Ureter (tissue), 1 donor: ENCODE measurements around the gene LRMDA. TPM values are rescaled to one million over a fixed set of nuclear protein-coding genes. Genes with fewer than 3 reads are reported as not detected.

Experiments
- DNase-seq: peaks from one replicate; pipeline ENCODE4 v3.0.0-alpha.2; 2020; ENCODE audit warnings: low spot score
- total RNA-seq: library from RNA; stranded (reverse); gene quantifications from one replicate; pipeline ENCODE4 v1.2.4, GENCODE V29; 2023
- donor health status: DM: yes; HTN: yes; CAD: no.

Gene LRMDA
- total RNA-seq, 1 donor from 2014 or later, result 23.1 TPM

GRCh38 chr10:76435157-76435556, 1003.7 kb downstream of the LRMDA start:
- DNase-seq, result no peak

DNA sequence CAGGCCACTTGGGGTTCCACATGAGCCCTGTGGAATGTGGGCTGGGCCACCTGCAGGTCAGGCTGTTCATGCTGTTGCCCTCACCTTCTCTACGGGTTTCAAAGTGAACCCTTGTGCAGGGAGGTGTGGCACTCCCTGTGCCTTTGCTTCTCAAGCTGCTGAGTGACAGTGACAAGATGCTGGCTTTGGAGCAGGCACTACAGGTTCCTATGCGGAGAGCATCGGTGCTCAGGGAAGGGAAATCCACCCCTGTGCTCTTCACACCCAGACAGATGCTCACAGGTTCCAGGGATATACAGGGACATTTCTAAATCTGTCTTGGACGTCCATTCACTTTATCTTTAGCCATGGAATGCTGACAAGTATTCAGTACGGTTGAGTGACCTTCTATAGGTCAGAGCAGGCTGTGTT, 1005.0 kb downstream of the LRMDA start:
- no peak for DNase-seq

- DNase-seq, result no peak
Observed at GRCh38 chr10:76436981-76437380, 1005.6 kb downstream of the LRMDA start.

GRCh38 chr10:76440426-76440825, 1009.0 kb downstream of the LRMDA start:
- DNase-seq, result no peak

DNA sequence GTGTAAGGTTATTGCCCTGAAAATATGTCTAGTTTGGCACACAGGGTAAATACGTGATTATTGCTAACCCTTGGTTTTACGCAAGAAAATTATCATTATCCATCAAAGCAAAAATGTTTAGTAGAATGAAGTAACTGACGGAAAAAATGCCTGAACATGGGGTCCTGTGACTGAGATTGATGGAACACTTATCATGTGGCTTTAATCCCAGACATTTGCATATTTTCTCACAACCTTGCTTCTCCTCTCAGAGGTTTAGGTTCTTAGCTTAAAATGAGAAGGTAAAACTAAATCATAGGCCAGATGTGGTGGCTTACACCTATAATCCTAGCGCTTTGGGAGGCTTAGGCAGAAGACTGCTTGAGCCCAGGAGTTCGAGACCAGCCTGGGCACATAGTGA, 1010.7 kb downstream of the LRMDA start:
- DNase-seq, result no peak

DNA sequence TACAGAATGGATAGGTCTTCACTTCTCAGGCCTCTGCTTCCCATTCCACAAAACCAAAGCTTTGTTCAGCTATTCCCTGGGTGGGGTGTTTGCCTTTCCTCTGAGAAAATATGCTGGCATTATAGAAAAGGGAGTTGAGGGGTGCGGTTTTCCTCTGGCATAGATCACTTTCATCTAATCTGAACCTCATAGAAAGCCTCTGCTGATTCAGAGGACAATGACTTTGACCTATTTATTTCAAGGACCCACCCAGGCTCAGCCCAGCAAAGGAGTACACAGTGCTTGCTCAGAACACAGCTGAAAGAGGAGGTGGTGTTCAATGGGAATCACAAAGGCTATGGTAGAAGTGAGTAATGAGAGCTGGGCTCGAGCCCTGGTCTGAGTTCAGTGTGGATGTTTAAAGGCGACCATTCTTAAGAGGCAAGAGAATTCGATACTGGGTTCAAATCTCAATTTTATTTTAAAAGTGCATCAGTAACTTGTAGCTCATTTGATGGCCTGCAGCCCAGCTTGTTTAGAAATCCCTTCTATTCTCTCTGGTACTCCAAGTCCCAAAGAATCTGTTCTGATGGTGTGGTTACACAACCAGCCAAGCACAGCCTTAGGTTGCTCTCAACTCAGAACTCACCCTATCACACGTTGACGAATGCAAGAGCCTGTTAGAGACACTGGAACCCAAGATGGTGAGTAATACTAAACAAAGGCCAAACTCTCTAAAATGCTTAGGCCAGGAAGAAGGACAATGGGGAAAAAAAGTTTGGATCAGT, 1012.8 kb downstream of the LRMDA start:
- DNase-seq, result no peak

DNA sequence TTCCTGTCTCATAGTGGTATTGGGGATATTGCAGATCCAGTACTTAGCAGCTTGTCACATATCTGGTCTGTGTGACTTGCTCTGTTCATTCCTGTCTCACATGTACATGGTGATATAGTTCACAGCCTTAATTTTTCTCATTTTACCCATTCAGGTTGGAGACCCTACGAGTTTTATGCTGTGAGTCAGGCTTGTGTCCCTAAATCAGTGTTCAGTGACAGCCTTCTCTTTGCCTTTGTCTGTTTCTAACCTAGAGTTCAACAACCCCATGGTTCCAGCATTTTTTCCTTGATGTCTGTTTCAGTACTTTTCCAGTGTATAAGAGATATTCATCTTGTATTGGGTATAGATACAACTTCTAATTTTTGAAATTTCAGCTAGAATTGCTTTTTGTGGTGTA, 1016.2 kb downstream of the LRMDA start:
- DNase-seq, result no peak

DNA sequence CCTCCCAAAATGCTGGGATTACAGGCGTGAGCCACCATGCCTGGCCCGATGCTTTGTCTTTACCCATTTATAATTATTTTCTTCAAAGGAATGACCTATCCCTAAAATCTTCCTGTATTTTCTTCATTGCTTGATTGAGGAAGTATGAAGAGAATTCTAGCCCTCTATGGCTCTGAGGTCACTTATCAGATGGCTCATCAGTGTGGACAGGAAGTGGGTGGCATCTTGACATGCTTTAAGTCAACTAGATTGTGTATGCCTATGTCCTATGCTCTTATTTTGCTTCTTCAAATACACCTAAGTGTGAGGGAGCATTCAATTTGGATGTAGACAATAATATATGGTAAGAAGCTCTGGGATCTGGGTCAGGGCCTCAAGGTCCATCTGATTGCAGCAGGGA, 1020.5 kb downstream of the LRMDA start:
- DNase-seq, result no peak

GRCh38 chr10:76453332-76453731, 1021.9 kb downstream of the LRMDA start:
- DNase-seq, result no peak

DNA sequence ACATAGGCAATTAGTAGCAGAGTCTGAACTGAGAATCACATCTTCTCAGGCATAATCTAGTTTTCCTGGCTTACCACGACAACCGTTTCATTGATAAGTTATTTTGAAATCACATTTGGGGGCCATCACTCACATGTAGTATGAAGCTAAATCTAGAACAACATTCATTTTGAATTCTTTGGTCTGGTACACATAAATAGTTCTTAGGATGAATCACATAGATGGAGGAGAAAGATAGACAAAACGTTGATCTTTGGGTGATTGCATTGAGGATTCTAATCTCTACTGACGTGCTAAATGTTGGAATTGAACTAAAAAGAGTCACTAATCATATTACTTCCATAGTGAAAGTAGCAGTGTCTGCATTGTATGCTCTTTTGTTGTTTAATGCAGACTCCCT, 1022.6 kb downstream of the LRMDA start:
- DNase-seq, result no peak

- no peak for DNase-seq
Observed at GRCh38 chr10:76454506-76455140, 1023.2 kb downstream of the LRMDA start.

DNA sequence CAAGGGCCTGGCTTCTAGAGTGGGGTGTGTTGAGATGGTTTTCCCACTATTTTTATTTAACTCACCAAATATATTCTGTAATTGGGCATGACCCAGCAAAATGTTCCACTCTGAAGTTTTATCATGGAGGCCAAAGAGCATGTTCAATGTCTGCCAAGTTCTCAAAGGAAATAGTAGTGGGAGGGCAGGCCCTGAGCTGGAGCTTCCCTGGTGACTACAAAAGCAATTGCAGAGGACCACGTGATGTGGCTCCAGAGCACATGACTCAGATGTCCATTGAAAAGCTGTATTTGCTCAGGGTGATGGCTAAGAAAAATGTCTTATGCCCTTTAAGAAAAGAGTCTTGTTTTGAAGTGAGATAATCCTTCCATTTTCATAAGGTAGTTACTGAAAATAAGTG, 1024.8 kb downstream of the LRMDA start:
- no peak for DNase-seq

DNA sequence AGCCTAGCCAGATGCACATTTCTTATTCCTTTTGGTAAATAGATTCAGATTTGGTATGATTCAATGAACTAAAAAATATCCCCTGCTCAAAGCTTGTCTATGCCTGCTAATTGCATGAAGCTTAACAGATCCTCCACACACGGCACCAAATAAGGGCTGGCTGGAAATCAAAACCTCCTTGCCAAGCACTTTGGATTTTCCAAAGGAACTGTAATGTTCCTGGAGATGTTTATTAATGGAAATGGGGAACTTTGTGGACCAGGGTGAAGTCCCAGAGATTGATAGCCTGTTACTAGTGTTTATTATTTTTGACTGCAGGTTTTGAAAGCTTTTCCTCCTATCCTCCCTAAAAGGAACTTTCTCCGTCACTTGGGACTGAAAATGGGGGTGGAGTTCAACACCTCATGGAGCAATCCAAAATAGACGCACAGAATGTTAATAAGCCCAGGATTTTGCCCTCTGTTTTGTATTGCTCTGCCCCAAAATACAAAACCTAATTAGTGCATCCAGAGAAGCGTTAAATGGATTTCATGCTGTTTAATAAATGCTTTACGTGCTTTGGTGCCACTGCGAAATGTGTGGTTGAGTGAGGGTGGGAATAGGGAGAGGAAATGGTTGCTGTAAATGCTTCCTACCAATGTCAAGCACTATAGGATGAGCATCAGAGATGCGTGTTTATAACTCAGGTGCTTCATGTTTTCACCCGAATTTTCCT, 1027.7 kb downstream of the LRMDA start:
- DNase-seq, result peak; percentile 51

DNA sequence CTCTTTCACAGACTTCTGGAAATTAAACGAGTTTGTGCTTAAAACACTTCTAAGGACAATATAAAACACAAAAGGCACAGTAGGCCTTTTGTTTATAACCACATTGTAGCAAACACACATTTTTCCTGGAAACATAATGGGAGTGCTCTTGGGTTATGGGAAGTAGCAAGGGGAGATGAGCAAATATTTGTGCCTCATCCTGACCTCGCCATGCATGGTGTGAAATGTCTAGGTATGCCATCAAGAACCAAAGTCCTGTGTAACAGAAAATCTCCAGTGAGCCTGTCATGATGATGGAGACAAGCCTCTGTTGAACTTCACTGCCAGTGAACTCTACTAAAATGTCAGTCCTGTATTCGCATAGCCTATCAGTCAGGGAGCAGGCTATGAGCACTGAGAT, 1029.6 kb downstream of the LRMDA start:
- DNase-seq, result no peak

- no peak for DNase-seq
Observed at GRCh38 chr10:76463111-76463510, 1031.7 kb downstream of the LRMDA start.

GRCh38 chr10:76466836-76467503, 1035.5 kb downstream of the LRMDA start:
- no peak for DNase-seq

GRCh38 chr10:76469675-76470074, 1038.3 kb downstream of the LRMDA start:
- no peak for DNase-seq

DNA sequence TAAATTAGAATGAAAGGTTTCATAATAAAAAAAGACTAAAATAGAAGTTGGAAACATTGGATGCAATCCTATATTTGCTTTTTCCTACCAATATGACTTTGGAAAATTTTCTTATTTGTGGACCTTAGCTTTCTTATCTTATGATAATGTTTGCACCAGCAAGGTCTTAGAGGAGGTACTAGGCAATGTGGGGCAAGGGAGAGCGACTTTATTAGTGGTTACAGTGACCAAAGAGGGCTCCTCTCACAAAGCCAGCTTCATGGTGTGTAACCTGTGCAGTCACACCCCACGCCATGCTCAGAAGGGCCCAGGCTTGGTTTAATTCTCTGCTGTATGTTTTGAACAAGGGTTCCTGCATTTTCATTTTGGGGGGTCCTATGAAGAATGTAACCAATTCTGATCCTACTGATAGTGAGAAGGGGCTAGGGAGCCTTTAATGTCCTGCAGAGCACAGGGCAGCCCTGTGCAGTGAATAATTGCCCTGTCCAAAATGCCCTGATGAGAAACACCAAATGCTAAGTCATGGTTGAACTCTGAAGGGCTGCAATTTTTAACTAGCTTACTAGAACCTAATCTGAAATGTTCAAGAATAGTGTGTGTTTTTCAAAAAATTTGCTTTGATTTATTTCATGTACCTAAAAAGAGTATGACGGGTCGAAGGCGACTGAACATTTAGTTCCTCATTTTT, 1047.8 kb downstream of the LRMDA start:
- no peak for DNase-seq

DNA sequence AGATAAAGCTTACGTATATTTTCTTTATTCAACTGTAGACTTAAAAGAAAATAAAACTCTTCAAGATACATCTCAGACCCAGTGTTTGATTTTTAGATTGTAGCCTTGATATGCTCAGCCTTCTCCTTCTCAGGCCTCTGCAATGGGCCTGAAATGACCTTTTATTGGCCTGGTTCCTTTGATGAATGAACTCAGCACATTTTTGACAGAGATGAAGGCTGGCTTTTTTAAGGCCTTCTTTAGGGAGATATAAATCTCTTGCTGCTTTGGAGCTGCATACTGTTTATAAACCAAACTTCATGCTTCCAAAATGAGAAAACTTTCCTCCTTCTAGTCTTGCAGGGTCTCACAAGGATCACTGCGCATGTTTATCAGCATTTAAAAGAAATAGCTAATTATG, 1049.8 kb downstream of the LRMDA start:
- DNase-seq, result no peak

DNA sequence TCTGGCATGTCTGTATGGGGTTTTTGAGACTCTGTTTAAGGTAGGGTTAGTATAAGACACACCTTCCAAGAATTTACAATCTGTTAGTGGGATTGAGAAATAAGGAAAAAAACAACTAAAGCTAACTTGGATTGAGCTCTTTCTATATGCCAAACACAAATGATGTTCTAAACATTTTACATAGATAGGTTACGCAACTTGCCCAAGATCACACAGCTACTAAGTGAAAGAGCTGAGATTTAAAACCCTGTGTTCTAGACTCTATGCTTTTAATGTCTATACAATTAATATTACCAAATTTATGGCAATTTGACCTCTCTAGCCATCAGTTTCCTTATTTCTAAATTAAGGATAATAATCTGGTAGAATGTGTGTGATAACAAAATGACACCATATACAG, 1056.2 kb downstream of the LRMDA start:
- DNase-seq, result no peak

DNA sequence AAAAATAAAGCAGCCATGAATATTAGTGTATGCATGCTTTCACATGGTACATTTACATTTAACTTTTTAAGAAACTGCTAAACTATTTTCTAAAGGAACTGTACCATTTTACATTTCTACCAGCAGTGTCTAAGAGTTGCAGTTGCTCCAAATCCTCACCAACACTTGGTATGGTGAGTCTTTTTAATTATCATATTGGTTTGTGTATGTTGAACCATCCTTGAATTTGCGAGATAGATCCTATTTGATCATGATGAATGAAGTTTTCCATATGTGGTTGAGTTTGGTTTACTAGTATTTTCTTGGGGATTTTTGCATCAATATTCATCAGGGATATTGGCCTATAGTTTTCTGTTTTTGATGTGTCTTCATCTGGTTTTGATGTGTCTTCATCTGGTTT, 1057.2 kb downstream of the LRMDA start:
- DNase-seq, result no peak

DNA sequence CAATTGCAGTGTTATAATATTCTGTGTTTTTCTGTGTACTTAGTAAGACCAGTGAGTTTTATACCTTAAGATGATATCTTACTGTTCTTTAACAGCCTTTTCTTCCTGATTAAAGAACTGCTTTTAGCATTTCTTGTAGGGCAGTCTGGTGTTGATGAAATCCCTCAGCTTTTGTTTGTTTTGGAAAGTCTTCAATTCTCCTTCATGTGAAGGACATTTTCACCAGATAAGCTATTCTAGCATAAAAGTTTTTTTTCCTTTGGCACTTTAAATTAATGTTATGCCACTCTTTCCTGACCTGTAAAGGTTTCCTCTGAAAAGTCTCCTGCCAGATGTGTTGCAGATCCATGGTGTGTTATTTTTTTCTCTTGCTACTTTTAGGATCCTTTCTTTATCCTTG, 1059.8 kb downstream of the LRMDA start:
- DNase-seq, result no peak
